GM18520 (cell line): ENCODE data around the gene ALS2CL.
"Not testable (repeated sequence)": the region's sequence is repeated elsewhere in the genome, so short reads cannot be mapped to it uniquely, and the experiment has no call there.

Experiments
- ATAC-seq: cut with Tn5 transposase; IDR thresholded peaks from one replicate; pipeline ENCODE4 v1.9.1; 2021; ENCODE audit not compliant: unreplicated experiment

The ALS2CL gene, protein sequence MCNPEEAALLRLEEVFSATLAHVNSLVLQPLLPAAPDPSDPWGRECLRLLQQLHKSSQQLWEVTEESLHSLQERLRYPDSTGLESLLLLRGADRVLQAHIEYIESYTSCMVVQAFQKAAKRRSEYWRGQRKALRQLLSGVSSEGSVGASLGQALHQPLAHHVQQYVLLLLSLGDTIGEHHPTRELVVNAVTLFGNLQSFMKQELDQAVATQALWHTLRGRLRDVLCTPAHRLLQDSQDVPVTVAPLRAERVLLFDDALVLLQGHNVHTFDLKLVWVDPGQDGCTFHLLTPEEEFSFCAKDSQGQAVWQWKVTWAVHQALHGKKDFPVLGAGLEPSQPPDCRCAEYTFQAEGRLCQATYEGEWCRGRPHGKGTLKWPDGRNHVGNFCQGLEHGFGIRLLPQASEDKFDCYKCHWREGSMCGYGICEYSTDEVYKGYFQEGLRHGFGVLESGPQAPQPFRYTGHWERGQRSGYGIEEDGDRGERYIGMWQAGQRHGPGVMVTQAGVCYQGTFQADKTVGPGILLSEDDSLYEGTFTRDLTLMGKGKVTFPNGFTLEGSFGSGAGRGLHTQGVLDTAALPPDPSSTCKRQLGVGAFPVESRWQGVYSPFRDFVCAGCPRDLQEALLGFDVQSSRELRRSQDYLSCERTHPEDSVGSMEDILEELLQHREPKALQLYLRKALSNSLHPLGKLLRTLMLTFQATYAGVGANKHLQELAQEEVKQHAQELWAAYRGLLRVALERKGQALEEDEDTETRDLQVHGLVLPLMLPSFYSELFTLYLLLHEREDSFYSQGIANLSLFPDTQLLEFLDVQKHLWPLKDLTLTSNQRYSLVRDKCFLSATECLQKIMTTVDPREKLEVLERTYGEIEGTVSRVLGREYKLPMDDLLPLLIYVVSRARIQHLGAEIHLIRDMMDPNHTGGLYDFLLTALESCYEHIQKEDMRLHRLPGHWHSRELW

DNA sequence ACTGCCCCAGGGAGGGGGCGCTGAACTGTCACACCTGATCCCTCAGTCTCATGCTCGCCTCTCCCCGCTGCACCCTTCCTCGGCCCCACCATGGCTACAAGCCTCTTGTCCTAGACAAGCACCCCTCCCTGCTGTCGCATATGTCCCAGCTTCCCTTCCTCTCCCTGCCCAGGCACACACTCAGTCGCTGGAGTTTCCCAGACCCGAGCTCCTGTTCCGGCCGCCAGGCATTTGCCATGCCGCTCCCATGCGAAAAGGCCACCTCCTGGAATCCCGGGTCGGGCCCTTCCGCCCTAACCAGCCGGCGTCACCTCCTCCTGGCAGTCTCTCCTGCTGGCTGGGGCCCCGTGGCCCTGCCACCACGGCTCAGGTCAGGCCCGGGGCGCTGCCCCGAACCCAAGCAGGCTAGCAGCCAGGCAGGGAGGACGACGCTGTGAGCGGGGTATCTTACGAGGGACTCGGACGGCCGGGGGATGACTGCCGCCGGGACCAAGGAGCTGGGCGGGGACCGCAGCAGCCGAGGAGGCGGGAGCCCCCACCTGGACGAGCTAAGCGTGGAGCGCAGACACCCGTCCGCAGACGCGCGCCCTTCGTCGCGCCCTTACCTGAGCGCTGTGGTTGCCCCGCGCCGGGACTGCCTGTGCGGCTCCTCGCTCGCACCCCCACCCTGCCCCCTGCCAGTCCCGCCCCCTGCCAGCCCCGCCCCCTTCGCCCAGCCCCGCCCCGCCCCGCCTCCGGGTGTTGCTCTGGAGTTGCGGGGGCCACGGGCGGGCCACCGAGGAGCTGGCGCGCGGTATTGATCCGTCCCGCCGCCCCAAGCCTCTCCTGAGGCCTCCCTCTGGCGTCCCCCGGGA lies at the start of gene ALS2CL:
Gene ALS2CL (minus strand): TSS at position 642 of the 854 bp plus-strand sequence. CDS start 4,239 bp downstream, outside the sequence.
- no peak for ATAC-seq

DNA sequence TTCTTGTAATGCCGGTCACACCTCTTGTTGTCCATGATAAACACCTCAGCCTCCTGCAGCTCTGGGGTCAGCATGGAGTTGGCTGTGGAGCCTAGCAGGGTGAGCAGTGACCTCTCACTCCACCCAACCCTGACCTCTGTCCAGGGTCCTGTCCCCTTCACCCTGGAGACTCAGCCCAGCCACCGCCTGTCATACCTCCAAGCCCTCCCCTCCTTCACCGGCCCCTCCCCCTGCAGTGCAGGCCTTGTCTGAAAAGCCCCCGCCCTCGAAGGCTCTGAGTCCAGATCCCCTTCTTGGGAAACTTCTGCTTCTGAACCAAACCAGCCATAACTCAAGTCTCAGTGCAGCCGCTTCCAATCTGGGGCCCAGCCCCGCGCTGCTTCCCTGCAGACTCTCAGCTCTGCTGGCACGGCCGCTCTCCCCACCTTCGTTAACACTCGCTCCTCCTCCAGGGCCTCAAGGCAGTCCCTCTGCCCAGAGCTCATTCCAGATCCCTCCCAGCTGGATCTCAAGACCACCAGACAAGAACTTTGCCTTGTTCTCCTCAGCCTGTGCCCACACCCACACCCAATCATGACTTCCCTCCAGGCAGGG lies 49.6 kb upstream of the ALS2CL start:
- no peak for ATAC-seq

DNA sequence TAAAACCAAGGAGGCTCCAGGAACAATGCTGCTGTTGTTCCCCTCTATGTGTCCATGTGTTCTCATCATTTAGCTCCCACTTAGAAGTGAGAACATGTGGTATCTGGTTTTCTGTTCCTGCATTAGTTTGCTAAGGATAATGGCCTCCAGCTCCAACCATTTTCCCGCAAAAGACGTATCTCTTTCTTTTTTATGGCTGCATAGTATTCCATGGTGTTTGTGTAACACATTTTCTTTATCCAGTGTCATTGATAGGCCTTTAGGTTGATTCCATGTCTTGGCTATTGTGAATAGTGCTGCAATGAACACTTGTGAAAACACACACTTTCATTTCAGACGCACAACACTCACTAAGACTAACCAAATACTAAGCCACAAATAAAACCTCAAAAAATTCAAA lies 46.1 kb upstream of the ALS2CL start:
- ATAC-seq: not testable (repeated sequence)

DNA sequence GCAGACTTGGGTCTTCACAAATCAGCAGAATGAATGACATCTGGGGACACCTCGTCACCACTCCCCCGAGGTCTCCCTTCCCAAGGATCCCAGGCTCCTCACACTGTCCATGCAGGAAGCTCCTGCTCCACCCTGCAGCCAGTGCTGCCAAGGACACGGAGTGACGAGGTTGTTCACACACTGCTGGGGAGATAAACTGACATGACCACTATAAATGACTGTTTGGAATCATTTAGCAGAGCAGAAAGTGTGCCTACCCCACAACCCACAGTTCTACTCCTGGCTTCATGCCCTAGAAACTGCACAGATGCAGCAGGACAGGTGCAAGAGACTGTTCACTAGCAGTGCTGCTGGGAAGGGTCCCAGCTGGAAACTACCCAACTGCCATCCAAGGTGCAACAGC lies 43.9 kb upstream of the ALS2CL start:
- no peak for ATAC-seq

DNA sequence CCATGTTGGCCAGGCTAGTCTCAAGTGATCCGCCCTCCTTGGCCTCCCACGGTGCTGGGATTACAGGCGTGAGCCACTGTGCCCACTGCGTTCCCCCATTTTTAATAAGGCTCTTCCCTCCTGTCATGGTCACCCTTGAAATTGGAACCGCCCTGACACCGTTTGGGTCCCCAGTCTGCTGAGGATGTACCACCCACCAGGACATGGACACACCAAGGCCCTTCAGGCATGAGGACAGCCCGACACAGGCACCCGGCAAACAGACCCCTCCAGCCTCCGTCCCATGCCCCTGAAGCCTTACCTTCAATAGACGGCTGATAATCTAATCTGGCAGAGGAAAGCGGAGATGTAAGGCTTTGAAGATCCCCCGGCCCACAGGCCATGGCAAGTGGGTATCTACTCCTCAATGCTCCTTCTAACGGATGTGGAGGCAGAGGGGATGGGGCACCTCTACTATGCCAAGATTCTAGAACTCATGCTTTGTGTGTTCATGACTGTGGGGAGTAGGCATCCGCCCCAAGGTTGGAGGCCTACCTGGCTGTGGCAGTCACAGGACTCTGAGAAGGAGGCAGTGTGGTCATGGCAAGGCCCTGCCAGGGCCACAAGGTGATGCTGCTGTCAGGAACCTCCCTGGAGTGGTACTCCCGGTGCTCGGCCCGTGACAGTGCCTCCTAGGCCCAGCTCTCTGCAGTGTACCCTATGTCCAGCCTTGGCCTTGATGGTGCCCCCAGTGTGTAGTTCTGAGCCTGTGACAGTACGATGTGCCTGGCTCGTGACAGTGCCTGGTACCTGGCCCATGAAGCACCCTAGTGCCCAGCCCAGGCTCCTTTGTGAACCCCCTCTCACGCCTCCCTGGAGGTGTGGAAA lies 42.8 kb upstream of the ALS2CL start:
- no peak for ATAC-seq

DNA sequence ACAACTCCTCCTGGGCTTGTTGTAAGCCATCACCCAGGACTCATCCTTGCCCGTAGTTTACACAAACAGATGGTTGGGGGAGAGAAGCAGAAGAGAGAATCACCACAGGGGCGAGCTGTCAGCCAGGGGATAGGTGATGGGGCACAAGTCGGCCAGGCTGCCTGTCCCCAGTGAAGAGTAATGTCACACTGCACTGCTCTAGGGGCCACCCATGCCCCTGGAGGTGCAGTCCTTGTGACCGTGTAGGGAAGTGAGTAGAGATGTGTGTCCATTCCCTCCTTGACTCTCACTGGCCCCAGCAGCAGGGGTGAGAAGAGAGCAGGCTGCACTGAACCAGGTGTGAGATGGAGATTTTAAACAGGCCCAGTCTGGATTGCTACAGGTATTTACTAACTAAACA lies 41.3 kb upstream of the ALS2CL start:
- no peak for ATAC-seq

DNA sequence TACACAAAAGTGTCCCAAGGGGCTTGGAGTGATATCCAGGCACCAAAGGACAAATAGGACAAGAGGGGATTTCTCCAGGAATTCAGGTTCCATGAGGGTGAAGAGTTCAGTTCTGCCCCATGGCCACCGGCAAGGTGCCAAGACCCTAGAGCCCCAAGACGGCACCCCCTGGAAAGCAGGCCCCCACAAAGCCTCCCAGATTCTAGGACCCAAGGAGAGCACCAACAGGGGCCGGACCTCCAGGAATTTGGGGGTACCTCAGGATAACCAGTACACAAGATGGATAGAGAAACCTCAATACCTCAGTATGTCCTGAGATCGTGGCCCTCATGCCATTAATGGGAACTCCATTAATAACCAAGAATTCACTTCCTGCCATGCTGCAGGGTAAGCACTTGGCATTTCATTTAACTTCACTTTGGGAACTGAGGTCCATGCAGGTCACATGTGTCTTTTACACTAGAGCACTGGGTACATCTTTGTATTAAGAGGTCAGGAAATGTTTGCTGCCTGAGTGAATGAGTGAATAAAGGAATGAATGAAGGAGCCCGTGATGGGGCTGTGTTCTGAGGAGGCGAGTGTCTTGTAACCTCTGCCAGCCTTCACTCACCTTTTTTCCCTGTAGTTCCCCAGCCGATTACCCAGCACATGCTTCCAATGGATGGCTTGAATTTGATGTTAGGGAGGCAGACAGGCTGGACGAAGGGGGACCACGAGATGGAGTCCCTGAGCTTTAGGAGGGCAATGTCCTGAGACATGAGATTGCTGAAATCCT lies 39.7 kb upstream of the ALS2CL start:
- ATAC-seq: no peak

DNA sequence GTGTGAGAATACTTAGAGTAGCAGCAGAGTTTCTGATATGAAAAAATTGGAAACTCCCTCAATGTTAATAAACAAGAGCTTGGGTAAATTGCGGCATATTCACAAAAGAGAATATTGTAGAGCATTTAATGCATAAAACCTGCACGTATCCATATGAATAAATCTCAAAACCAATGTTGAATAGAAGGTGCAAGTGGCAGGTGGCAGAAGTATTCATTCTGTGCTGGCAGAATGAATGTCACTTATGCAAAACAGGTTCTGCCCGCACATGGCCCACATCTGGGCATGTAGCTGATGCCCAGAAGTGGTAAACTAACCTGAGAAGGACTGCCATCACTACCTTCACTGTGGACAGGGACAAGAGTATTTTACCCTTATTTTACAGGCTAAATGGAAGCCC lies 38.3 kb upstream of the ALS2CL start:
- no peak for ATAC-seq

DNA sequence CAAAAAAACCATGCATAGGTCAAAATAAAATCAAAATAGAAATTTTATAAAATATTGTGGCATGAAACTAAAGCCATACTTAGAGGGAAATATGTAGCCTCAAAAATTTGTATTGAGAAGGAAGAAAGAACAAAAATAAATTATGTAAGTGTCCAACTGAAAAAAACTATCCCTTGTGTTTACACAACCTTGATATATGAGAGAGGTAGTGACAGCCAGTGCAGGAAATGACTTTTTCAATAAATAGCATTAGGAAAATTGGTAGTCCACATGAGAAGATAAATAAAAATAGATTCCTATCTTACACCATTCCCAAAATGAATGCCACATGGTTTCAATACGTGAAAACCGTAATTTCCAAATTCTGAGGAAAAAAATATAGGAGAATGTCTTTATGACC lies 37.3 kb upstream of the ALS2CL start:
- no peak for ATAC-seq

DNA sequence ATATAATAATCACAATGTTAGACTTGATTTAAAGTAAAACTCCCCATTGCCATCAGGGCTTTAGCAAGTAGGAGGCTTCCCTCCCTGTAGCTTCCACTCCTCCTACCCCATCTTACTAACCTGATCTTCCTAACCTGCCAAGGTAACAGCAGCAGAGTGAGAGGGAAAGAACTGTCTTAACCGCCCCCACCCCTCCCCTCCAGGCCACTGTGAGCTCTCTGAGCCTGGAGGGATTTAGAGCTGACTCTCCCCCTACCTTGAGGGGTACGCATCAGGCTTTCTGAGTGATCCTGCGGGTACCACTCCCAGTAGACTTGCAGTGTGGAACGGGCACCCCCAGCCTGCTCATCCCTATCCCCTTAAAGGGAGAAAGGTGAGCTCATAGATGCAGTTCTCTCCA lies 35.6 kb upstream of the ALS2CL start:
- no peak for ATAC-seq

DNA sequence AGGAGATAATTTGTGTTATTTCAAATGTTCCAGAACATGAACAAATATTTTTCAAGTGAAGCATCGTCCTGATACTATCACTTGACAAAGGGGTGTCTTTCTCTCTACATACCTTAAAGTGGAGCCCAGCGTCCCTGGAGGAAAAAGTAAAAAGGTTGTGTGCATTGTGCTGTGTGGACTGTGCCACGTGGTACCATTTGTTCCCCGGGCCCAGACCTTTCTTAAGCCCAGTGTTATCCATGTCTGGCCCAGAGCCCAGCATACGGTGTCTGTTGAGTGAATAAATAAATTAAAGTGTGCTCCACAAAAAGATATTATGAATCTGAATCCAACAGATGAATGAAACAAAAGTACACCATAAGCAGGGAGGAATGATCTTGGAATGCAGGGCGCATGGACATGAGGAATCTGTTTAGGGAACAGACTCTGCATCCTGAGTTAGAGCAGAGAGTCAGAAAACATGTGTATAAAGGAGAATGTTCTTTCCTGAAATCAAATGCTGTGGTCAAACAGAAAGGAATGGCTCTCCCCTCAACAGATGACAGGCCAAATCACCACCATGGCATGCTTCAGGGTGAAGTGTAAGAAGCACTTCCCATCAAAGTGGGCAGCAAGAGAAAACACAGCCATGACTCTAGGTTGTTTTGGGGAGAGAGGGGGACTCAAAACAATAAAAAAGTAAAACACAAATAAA lies 32.3 kb upstream of the ALS2CL start:
- no peak for ATAC-seq

DNA sequence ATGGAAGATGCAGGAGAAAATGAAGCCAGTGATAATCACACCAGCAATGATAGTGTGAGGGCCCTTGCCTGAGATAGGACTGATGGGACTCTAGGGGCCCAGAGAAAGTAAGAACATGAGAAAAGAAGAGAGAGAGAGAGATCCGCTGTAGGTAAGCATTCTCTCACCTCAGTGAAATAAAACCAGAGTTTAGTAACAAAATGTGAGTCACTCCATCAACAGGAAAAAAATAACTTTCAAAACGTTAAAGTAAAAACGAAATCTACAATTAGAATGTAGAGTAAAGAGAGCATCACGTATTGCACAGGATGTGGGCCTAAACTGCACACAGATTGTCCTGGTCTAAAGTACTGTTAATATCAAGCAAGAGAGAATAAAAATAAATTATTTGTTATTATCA lies 30.9 kb upstream of the ALS2CL start:
- ATAC-seq: no peak

DNA sequence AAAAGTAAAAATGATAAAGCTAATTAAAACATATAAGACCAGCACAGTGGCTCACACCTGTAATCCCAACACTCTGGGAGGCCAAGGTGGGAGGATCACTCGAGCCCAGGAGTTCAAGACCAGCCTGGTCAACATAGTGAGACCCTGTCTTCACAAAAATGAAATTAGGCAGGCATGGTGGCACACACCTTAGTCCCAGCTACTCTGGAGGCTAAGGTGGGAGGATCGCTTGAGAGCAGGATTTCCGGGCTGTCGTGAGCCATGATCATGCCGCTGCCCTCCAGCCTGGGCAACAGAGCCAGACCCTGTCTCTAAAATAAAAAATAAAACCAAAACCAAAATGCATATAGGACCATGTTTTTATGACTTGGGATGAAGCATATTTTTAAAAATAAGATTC lies 29.0 kb upstream of the ALS2CL start:
- ATAC-seq: no peak

DNA sequence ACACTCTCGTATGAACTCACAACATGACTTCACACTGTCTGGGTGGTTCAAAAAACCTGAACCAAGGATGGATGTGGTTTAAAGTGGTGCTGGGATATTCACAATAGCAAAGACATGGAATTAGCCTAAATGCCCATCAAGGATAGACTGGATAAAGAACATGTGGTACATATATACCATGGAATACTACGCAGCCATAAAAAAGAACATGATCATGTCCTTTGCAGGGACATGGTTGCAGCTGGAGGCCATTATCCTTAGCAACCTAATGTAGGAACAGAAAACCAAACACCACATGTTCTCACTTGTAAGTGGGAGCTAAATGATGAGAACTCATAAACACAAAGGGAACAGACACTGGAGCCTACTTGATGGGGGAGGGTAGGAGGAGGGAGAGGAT lies 27.5 kb upstream of the ALS2CL start:
- no peak for ATAC-seq

DNA sequence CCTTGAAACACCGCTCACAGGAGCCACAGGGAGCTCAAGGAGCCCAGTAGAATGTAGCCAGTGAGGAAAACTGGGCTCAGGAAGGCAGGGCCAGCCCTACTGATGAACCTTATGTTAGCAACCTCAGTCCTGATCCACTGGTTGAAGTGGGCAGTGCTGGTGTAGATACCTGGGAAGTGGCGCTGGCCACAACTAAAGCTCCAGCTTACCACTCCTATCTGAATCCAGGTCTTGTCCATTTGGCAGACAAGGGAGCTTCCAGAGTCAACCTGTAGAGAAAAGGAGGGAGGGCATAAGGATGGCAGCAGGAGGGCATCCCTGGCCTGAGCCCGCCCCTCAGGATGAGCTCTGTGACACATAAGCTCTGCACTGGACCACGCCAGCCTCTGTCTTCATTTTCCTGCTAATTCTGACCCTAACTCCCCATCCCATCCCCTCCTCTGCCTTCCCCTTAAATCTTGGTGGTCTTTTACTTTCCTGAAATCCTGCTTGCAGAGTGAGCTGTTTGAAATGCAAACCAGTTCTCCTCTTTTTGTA lies 26.3 kb upstream of the ALS2CL start:
- no peak for ATAC-seq

DNA sequence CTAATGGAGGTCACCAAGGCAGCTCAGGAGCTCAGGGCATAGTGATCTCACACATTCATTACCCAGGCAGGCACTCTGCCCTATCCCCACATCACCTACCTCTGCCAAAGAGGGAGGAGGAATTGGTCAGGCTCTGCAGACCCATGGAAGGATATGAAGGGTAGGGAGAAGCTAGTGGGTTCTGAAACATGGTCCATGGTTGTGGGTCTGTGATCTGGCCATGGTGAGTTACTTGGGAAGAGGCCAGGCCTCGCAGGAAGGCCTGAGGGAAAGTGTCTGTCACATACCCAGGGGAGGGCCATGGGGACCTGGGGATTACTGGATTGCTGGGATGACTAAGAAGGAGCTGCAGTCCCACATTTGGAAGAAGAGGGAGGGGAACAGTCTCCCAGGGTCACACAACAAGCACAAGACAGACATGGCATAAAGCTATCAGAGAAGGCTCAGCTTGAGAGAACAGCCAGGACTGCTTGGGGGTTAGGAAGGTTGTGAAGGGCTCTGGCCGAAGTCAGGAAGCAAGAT lies 25.6 kb upstream of the ALS2CL start:
- ATAC-seq: no peak

DNA sequence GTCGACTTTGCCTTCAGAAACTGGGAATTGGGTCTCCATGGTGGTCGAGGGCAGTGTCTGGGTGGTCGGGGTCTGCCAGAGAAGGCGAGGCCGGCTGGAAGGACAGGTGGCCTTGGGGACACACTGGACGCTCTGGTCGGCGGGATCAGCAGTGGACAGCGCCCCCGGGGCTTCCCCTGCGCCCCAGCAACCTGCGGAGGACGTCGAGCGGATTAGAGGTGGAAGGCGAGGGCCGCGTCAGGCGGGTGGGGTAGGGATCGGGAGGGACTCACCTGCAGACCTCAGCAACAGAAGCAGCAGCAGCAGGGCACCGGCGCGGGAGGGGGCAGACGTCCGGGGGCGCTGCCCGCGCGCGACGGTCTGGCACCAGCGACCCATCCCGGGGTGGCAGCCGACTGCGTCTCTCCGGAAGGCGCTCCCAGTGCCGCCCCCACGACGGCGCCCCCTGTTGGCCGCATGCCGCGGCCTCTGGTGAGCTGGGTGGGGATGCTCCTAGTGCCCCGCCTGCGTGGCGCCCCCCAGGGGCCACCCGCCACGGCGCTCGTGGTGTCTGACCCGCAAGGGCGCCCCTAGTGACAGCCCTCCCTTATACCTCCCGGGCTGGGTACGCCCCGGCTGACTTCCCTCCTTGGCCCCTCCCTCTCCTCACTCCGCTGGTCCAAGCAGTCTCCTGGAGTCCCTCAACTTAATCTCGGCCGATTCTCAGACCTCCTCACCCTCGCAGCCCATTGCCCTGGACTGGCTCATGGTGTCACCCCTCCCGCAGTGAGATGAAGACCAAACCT lies 24.2 kb upstream of the ALS2CL start, which contains the start of gene PRSS50:
Gene PRSS50 (minus strand): TSS at position 423 of the 785 bp plus-strand sequence. CDS start 45 bp downstream, at position 378.
- ATAC-seq: no peak
